IPS DF 6.9 (cell line): ENCODE measurements around the gene UBQLN2.
"Not testable (repeated sequence)": the region's sequence is repeated elsewhere in the genome, so short reads cannot be mapped to it uniquely, and the experiment has no call there.

Source experiments
- DNase-seq: peaks from one replicate; pipeline ENCODE4 v3.0.0-alpha.2; 2013; ENCODE audit warnings: low read depth, low spot score
- H3K27ac ChIP-seq: one replicate; pipeline ENCODE4 v1.5.1; 2013; ENCODE audit warnings: low read length, control low read depth
- H3K27me3 ChIP-seq: 2 replicates; pipeline ENCODE4 v1.6.1; 2013; ENCODE audit warnings: mild to moderate bottlenecking, low read length; ENCODE audit not compliant: control insufficient read depth, insufficient read depth
- H3K36me3 ChIP-seq: 2 replicates; pipeline ENCODE4 v1.6.1; 2013; ENCODE audit warnings: low read length; ENCODE audit not compliant: control insufficient read depth, insufficient read depth
- H3K4me1 ChIP-seq: 2 replicates; pipeline ENCODE4 v1.6.1; 2013; ENCODE audit warnings: low read length; ENCODE audit not compliant: control insufficient read depth, insufficient read depth
- H3K4me3 ChIP-seq: 2 replicates; pipeline ENCODE4 v1.5.1; 2013; ENCODE audit warnings: mild to moderate bottlenecking, low read length
- H3K9me3 ChIP-seq: 2 replicates; pipeline ENCODE4 v1.6.1; 2013; ENCODE audit warnings: low read length, inconsistent platforms; ENCODE audit not compliant: control insufficient read depth, insufficient read depth
- WGBS: extraction: QIAGEN DNeasy Blood & Tissue Kit; methylation state at CpG from one replicate; pipeline ENCODE4 v1.1.7; 2013; ENCODE audit warnings: mixed read lengths, missing lambda C conversion rate; ENCODE audit not compliant: insufficient read length, insufficient coverage; 5-methylcytosine and 5-hydroxymethylcytosine counted together

UBQLN2 gene

DNA sequence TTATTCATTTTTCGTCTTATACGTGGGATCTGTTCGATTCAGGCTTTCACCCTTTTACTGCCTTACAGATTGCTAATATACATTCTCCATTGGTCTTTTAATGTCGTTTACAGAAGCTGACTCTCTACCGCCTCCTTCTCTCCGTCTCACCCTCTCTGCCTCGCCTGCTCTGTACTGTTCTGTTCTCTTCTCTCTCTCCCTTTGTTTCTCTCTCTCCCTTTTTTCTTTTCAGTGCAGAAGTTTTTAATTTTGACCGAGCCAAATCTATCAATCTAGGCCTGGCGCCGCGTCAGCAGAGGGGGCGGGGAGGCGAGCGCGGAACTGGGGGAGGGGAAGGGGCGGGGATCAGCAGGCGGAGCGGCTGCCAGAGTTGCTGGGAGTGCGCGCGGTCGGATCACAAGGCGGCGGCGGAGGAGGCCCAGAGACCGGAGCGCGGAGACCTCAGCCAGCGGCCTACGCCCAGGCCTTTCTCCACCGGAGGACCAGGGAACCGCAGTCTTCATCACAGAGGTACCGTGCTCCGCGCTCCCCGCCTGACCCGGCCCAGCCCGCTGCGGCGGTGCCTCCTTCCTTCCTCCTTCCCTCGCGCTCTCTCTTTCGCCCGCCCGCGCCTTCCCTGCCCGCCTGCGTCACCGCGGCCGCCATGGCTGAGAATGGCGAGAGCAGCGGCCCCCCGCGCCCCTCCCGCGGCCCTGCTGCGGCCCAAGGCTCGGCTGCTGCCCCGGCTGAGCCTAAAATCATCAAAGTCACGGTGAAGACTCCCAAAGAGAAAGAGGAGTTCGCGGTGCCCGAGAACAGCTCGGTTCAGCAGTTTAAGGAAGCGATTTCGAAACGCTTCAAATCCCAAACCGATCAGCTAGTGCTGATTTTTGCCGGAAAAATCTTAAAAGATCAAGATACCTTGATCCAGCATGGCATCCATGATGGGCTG lies at the start of gene UBQLN2:
Gene UBQLN2 (plus strand): TSS at position 397 of the 931 bp plus-strand sequence. CDS start 247 bp downstream, at position 644.
- H3K4me3 ChIP-seq = peak within 1 kb of the TSS; percentile 66
- H3K27me3 ChIP-seq = no peaks in the 10 kb centered on the region
- no CpG with 5 or more reads among the region's 70 CpGs for WGBS
- H3K9me3 ChIP-seq = no peaks in the 10 kb centered on the region
- H3K27ac ChIP-seq = no peak within 1 kb of the TSS
- H3K4me1 ChIP-seq = no peaks in the 10 kb centered on the region
- DNase-seq = no peak
- H3K36me3 ChIP-seq = no peaks in the 10 kb centered on the region

DNA sequence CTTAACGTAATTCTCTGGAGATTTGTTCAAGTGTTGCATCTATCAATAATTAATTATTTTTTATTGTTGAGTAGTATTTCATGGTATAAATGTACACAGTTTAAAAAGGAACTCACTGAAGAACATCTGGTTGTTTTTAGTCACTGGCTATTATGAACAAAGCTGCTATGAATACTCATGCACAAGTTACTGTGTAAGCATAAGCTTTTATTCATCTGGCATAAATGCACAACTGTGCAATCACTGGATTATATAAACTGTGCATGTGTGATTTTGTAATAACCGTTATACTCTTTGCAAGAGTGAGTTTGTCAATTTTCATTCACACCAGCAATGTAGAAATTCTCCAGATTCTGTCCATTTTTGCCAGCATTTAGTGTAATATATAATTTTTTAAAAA lies 43.8 kb upstream of the UBQLN2 start:
- Histone ChIP-seq H3K9me3 (no peaks in the 10 kb centered on the region), H3K36me3 (no peaks in the 10 kb centered on the region), H3K4me1 (no peaks in the 10 kb centered on the region), H3K27me3 (no peaks in the 10 kb centered on the region), H3K4me3 (no peak overlapping the region), H3K27ac (no peak overlapping the region)
- DNase-seq = no peak
- WGBS = no CpG with 5 or more reads among the region's 2 CpGs

DNA sequence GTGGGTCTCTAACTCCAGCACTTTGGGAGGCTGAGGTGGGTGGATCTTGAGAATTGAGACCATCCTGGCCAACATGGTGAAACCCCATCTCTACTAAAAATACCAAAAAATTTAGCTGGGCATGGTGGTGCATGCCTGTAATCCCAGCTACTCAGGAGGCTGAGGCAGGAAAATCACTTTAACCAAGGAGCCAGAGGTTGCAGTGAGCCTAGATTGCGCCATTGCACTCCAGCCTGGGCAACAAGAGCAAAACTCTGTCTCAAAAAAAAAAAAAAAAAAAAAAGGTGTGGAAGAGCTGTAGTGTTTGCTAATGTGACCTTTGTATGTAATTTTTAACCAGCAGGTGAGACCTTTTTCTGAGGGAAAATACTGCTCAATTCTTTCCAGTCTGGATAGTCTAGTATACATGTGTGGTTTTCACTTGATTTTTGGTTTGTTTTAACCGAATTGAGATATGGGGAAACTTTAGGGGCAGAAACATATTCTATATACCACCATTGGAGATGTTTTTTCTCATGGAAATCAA lies 33.9 kb upstream of the UBQLN2 start:
- H3K4me1 ChIP-seq, DNase-seq, H3K4me3 ChIP-seq, H3K27ac ChIP-seq, H3K36me3 ChIP-seq, H3K9me3 ChIP-seq, H3K27me3 ChIP-seq: not testable (repeated sequence)
- WGBS = no CpG with 5 or more reads among the region's 2 CpGs

DNA sequence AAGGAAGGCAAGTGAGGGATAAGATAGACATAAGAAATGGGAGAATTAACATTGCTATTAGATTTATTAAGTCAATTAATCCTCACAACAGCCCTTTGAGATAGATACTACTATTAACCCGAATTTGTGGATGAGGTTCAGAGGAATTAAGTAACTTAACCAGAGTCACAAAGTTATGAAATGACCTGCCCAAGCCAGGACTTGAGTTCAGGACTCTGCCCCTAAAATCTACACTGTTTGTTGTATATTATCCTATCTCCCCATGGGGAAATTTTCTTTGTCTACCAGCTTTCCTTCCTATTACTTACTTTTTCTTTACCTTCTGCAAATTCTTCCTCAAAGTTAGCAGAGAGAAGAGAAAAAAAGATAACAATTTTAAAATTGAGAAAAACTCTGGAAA lies 33.4 kb upstream of the UBQLN2 start:
- Histone ChIP-seq H3K9me3 (no peaks in the 10 kb centered on the region), H3K27me3 (no peaks in the 10 kb centered on the region), H3K27ac (no peak overlapping the region), H3K36me3 (no peaks in the 10 kb centered on the region), H3K4me1 (no peaks in the 10 kb centered on the region), H3K4me3 (no peak overlapping the region)
- DNase-seq = no peak
- no CpG with 5 or more reads among the region's 1 CpG for WGBS

DNA sequence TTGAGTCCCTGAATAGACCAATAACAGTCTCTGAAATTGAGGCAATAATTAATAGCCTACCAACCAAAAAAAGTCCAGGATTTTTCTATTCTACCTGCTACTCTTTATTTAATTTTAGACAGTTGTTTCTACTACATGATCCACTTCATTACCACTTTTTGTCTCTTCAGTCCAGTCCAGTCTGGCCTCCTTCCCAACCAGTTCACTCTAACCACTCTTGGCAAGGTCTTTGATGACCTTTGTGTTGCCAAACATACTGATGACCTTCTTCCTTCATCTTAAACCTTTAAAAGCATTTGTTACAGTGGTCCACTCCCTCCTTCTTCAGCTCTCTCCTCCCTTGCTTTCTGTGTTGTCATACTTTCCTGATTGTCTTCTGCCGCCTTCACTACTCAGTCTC lies 12.8 kb upstream of the UBQLN2 start:
- H3K27ac ChIP-seq = no peak overlapping the region
- H3K27me3 ChIP-seq = no peaks in the 10 kb centered on the region
- DNase-seq = no peak
- no peak overlapping the region for H3K4me3 ChIP-seq
- no peaks in the 10 kb centered on the region for H3K36me3 ChIP-seq
- no peaks in the 10 kb centered on the region for H3K4me1 ChIP-seq
- H3K9me3 ChIP-seq = no peaks in the 10 kb centered on the region
- WGBS = no CpG with 5 or more reads among the region's 1 CpG

DNA sequence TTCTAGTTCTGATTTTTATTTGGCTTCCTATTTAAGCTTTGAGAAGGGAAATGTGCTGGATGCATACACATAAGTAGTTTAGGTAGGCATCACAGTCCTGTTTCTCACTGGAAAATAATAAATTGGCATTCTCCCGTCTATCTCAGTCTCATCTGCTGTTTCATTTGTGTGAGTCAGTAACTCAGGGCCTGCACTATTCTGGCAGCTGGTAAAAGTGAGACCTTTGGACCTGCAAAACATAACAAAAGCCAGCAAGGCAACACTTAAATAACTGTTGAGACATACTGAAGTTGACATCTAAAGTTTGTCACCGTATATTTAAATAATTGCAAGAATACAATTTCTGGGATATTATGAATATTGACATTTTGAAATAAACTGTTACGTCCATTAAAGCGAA lies 8.6 kb upstream of the UBQLN2 start:
- no peaks in the 10 kb centered on the region for H3K36me3 ChIP-seq

DNA sequence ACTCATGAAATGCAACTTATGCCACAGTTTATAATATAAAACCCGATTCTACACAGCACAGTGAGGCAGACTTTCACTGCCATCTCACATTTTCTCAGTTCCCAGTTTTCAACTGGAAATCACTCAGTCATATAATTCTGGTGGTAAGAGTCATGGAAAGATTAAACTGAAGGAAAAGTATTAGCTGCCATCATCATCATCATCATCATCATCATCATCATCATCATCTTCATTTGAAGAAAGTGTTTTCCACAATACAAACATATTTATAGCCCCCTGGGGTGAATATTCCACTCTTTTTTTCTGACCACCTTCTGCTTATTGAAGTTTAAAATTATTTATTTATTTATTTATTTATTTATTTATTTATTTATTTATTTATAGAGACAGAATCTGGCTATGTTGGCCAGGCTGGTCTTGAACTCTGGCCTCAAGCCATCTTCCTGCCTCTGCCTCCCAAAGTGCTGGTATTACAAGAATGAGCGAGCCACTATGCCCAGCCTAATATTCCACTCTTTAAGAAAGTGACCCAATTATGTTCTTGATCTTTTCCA lies 6.0 kb upstream of the UBQLN2 start:
- H3K27me3 ChIP-seq = no peaks in the 10 kb centered on the region
- DNase-seq = no peak
- H3K27ac ChIP-seq = no peak overlapping the region
- H3K4me3 ChIP-seq = no peak overlapping the region
- H3K9me3 ChIP-seq = no peaks in the 10 kb centered on the region
- H3K36me3 ChIP-seq = no peaks in the 10 kb centered on the region
- no CpG with 5 or more reads among the region's 2 CpGs for whole genome bisulfite sequencing
- H3K4me1 ChIP-seq = no peaks in the 10 kb centered on the region

More for the DNA sequence above, 8.6 kb upstream of the UBQLN2 start:
- Histone ChIP-seq H3K27ac (no peak overlapping the region), H3K27me3 (no peaks in the 10 kb centered on the region), H3K4me1 (no peaks in the 10 kb centered on the region), H3K9me3 (no peaks in the 10 kb centered on the region), H3K4me3 (no peak overlapping the region)
- no CpG with 5 or more reads among the region's 4 CpGs for WGBS
- DNase-seq = no peak

DNA sequence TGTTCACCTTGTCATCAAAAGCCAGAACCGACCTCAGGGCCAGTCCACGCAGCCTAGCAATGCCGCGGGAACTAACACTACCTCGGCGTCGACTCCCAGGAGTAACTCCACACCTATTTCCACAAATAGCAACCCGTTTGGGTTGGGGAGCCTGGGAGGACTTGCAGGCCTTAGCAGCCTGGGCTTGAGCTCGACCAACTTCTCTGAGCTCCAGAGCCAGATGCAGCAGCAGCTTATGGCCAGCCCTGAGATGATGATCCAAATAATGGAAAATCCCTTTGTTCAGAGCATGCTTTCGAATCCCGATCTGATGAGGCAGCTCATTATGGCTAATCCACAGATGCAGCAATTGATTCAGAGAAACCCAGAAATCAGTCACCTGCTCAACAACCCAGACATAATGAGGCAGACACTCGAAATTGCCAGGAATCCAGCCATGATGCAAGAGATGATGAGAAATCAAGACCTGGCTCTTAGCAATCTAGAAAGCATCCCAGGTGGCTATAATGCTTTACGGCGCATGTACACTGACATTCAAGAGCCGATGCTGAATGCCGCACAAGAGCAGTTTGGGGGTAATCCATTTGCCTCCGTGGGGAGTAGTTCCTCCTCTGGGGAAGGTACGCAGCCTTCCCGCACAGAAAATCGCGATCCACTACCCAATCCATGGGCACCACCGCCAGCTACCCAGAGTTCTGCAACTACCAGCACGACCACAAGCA lies 898 bp downstream of the UBQLN2 start:
- whole genome bisulfite sequencing = no CpG with 5 or more reads among the region's 23 CpGs
- H3K9me3 ChIP-seq = no peaks in the 10 kb centered on the region
- H3K27me3 ChIP-seq = no peaks in the 10 kb centered on the region
- peak overlapping the region; percentile 66 for H3K4me3 ChIP-seq
- no peaks in the 10 kb centered on the region for H3K4me1 ChIP-seq
- no peaks in the 10 kb centered on the region for H3K36me3 ChIP-seq
- no peak for DNase-seq
- no peak overlapping the region for H3K27ac ChIP-seq

DNA sequence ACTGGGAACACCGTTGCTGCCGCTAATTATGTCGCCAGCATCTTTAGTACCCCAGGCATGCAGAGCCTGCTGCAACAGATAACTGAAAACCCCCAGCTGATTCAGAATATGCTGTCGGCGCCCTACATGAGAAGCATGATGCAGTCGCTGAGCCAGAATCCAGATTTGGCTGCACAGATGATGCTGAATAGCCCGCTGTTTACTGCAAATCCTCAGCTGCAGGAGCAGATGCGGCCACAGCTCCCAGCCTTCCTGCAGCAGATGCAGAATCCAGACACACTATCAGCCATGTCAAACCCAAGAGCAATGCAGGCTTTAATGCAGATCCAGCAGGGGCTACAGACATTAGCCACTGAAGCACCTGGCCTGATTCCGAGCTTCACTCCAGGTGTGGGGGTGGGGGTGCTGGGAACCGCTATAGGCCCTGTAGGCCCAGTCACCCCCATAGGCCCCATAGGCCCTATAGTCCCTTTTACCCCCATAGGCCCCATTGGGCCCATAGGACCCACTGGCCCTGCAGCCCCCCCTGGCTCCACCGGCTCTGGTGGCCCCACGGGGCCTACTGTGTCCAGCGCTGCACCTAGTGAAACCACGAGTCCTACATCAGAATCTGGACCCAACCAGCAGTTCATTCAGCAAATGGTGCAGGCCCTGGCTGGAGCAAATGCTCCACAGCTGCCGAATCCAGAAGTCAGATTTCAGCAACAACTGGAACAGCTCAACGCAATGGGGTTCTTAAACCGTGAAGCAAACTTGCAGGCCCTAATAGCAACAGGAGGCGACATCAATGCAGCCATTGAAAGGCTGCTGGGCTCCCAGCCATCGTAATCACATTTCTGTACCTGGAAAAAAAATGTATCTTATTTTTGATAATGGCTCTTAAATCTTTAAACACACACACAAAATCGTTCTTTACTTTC lies 1.8 kb downstream of the UBQLN2 start:
- Histone ChIP-seq H3K4me3 (peak overlapping the region; percentile 66; the same call in 1 of the 2 replicates), H3K36me3 (no peaks in the 10 kb centered on the region), H3K27ac (no peak overlapping the region), H3K4me1 (no peaks in the 10 kb centered on the region), H3K27me3 (no peaks in the 10 kb centered on the region), H3K9me3 (no peaks in the 10 kb centered on the region)
- no CpG with 5 or more reads among the region's 20 CpGs for WGBS
- no peak for DNase-seq
